Activated CD8-positive, alpha-beta T cell treated with anti-CD3 and anti-CD28 coated beads for 36 hours (primary cell): ENCODE measurements around the gene PALLD. TPM values are rescaled to one million over a fixed set of nuclear protein-coding genes. Genes with fewer than 3 reads are reported as not detected.

Experiments
- ATAC-seq: fragments of 200-7000 bp; cut with Tn5 transposase; one replicate; pipeline ENCODE4 v1.10.0; 2021; ENCODE audit warnings: mild to moderate bottlenecking, moderate library complexity
- CTCF ChIA-PET: fragments of 350-600 bp; sonication (Branson Sonifier 250); formaldehyde crosslinking; loops from one replicate; lab custom pipeline; 2021; ENCODE audit warnings: antibody characterized with exemption; lab: Charles Lee
- POLR2A ChIA-PET: fragments of 350-600 bp; sonication (Branson Sonifier 250); formaldehyde crosslinking; loops from one replicate; lab custom pipeline; 2021; ENCODE audit warnings: antibody characterized with exemption; lab: Charles Lee
- DNase-seq: peaks from one replicate; pipeline ENCODE4 v3.0.0-alpha.2; 2020
- H3K27ac Mint-ChIP-seq: one replicate; pipeline ENCODE4 v1.8.0; 2021; ENCODE audit warnings: mild to moderate bottlenecking, mixed read lengths
- H3K27me3 Mint-ChIP-seq: one replicate; pipeline ENCODE4 v1.8.0; 2021; ENCODE audit warnings: mixed read lengths
- H3K36me3 Mint-ChIP-seq: one replicate; pipeline ENCODE4 v1.8.0; 2021; ENCODE audit warnings: low read depth, mixed read lengths
- H3K4me1 Mint-ChIP-seq: one replicate; pipeline ENCODE4 v1.8.0; 2021; ENCODE audit warnings: low read depth, mixed read lengths
- H3K4me3 Mint-ChIP-seq: one replicate; pipeline ENCODE4 v1.8.0; 2021; ENCODE audit warnings: mild to moderate bottlenecking, moderate library complexity, mixed read lengths
- H3K9me3 Mint-ChIP-seq: one replicate; pipeline ENCODE4 v1.8.0; 2021; ENCODE audit warnings: mixed read lengths
- intact Hi-C: fragments of 100-400 bp; cut with micrococcal nuclease; formaldehyde crosslinking; loops from one replicate; pipeline ENCODE4 v1.10.0; 2022
- total RNA-seq, 2 experiments: library from RNA; stranded (reverse); gene quantifications; one replicate each; pipeline ENCODE4 v1.2.3, GENCODE V29; 2021
- TF ChIP-seq, protein P1 (sequence below): fragments of 200-600 bp; IDR thresholded peaks from one replicate; pipeline ENCODE4 v1.8.0; 2022; ENCODE audit warnings: antibody characterized with exemption, mild to moderate bottlenecking

The PALLD gene
- total RNA-seq, 2 experiments from 2014 or later, result 0.41 to 0.60 TPM

GRCh38 chr4:168736860-168737805, 240.3 kb downstream of the PALLD start:
- Mint-ChIP-seq H3K4me1 (no peaks in the 10 kb centered on the region), H3K4me3 (no peak overlapping the region), H3K27me3 (peaks cover 5% of the 10 kb centered on the region), H3K36me3 (no peaks in the 10 kb centered on the region), H3K27ac (no peak overlapping the region), H3K9me3 (no peaks in the 10 kb centered on the region)
- CTCF ChIA-PET, result no interaction called here
- intact Hi-C loops, result no loop called here
- POLR2A ChIA-PET, result no interaction called here
- TF ChIP-seq, protein P1, sequence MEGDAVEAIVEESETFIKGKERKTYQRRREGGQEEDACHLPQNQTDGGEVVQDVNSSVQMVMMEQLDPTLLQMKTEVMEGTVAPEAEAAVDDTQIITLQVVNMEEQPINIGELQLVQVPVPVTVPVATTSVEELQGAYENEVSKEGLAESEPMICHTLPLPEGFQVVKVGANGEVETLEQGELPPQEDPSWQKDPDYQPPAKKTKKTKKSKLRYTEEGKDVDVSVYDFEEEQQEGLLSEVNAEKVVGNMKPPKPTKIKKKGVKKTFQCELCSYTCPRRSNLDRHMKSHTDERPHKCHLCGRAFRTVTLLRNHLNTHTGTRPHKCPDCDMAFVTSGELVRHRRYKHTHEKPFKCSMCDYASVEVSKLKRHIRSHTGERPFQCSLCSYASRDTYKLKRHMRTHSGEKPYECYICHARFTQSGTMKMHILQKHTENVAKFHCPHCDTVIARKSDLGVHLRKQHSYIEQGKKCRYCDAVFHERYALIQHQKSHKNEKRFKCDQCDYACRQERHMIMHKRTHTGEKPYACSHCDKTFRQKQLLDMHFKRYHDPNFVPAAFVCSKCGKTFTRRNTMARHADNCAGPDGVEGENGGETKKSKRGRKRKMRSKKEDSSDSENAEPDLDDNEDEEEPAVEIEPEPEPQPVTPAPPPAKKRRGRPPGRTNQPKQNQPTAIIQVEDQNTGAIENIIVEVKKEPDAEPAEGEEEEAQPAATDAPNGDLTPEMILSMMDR, result no peak
- ATAC-seq, result no peak
- no peak for DNase-seq

DNA sequence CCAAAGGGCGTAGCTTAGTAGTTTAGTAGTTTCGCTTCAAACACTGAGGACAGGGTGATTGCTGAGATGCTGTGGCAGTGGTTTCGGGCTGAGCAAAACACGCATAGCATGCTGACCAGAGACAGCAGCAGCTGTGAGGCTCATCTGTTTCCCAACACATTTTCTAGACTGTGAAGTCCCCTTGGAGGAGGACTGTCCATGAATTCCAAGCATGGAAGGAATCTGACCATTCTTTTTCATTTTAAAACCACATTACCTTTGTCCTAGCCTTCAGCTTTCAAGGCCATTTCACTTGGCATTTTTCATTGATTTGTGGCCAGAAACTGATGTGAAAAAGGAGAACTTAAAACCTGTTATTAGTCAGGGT, 240.9 kb downstream of the PALLD start:
- Mint-ChIP-seq H3K4me3 (no peak overlapping the region), H3K4me1 (no peaks in the 10 kb centered on the region), H3K36me3 (no peaks in the 10 kb centered on the region), H3K27me3 (peaks cover 6% of the 10 kb centered on the region), H3K27ac (no peak overlapping the region), H3K9me3 (no peaks in the 10 kb centered on the region)
- POLR2A ChIA-PET, result no interaction called here
- no peak for ATAC-seq
- intact Hi-C loops, result no loop called here
- TF ChIP-seq, protein P1, result no peak
- DNase-seq, result no peak
- CTCF ChIA-PET, result no interaction called here

DNA sequence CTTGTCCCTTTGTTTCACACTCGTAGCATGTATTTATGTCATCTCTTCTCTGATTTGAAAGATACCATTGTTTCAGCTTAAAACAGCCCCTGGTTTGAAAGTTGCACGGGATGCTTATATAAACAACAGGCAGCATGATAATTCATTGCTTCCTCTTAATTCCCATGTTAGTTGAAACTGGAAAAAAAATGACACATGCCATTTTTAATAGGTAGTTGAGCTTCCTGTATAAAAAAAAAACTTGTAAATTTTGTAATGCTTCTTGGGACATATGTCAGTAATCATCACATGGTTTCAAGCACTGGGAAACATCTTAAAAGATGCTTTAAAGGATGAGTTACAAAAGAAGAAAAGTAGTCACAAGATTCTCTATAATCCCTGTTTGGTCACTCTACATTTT, 243.0 kb downstream of the PALLD start:
- ATAC-seq (no peak), DNase-seq (no peak)
- no peaks in the 10 kb centered on the region for H3K4me1 Mint-ChIP-seq
- peaks cover 7% of the 10 kb centered on the region for H3K27me3 Mint-ChIP-seq
- intact Hi-C loops, result no loop called here
- no peaks in the 10 kb centered on the region for H3K36me3 Mint-ChIP-seq
- POLR2A ChIA-PET, result no interaction called here
- CTCF ChIA-PET, result no interaction called here
- TF ChIP-seq, protein P1, result no peak
- no peak overlapping the region for H3K27ac Mint-ChIP-seq
- H3K9me3 Mint-ChIP-seq, result no peaks in the 10 kb centered on the region
- H3K4me3 Mint-ChIP-seq, result no peak overlapping the region

DNA sequence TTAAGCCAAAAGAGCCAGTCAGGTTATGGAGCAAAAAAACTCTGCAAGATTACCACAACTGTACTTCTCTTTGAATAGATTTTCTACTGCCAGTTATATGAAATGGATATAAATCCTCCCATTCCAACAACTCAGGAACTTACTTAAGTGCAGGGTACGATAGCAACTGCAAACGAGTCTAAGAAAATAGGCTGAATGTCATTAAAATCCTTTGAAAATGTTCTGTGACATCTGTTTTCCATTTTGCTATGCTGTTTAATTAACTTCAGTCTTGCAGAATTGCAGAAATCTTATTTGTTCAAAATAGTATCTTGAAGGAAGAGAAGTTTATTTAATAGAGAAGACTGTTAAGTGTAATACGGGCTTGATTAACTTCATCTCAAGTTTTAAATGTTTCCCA, 243.8 kb downstream of the PALLD start:
- ChIA-PET CTCF (no interaction called here), POLR2A (no interaction called here)
- DNase-seq (no peak), ATAC-seq (no peak)
- H3K27ac Mint-ChIP-seq, result no peak overlapping the region
- H3K27me3 Mint-ChIP-seq, result peaks cover 7% of the 10 kb centered on the region
- TF ChIP-seq, protein P1, result no peak
- H3K4me3 Mint-ChIP-seq, result no peak overlapping the region
- no peaks in the 10 kb centered on the region for H3K36me3 Mint-ChIP-seq
- no peaks in the 10 kb centered on the region for H3K4me1 Mint-ChIP-seq
- H3K9me3 Mint-ChIP-seq, result no peaks in the 10 kb centered on the region
- intact Hi-C loops, result no loop called here
